Transverse colon (tissue), 4 donors: Measurements from ENCODE around the gene ZC3H12C.

ENCODE experiments used
- POLR2A ChIP-seq: fragments of 450-650 bp; IDR thresholded peaks from one replicate; pipeline ENCODE4 v1.6.1; 2016; ENCODE audit warnings: antibody characterized with exemption, mild to moderate bottlenecking, moderate library complexity
- POLR2AphosphoS5 ChIP-seq, 3 donors: sonication (generic); formaldehyde crosslinking; IDR thresholded peaks; one replicate each; pipeline ENCODE4 v1.6.1; 2016; ENCODE audit warnings: antibody characterized with exemption in 3 of 3
- TF ChIP-seq, protein P1 (sequence below), 5 experiments: fragments of 200-600 bp in 3 of 5; fragments of 450-650 bp in 2 of 5; sonication (generic) in 3 of 5; IDR thresholded peaks; 1 replicate in 2 of 5; 2 replicates in 3 of 5; pipeline ENCODE4 v1.5.1; 2016 to 2017; ENCODE audit warnings: antibody characterized with exemption in 5 of 5, inconsistent platforms in 3 of 5, mild to moderate bottlenecking in 2 of 5, moderate library complexity in 1 of 5

GRCh38 chr11:110198031-110198729 is 105.0 kb downstream of the ZC3H12C start:
- TF ChIP-seq, protein P1, sequence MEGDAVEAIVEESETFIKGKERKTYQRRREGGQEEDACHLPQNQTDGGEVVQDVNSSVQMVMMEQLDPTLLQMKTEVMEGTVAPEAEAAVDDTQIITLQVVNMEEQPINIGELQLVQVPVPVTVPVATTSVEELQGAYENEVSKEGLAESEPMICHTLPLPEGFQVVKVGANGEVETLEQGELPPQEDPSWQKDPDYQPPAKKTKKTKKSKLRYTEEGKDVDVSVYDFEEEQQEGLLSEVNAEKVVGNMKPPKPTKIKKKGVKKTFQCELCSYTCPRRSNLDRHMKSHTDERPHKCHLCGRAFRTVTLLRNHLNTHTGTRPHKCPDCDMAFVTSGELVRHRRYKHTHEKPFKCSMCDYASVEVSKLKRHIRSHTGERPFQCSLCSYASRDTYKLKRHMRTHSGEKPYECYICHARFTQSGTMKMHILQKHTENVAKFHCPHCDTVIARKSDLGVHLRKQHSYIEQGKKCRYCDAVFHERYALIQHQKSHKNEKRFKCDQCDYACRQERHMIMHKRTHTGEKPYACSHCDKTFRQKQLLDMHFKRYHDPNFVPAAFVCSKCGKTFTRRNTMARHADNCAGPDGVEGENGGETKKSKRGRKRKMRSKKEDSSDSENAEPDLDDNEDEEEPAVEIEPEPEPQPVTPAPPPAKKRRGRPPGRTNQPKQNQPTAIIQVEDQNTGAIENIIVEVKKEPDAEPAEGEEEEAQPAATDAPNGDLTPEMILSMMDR (IDR thresholded peaks at IDR 0.05), result no peak
- TF ChIP-seq POLR2A (no peak), POLR2AphosphoS5 (IDR thresholded peaks at IDR 0.05) (no peak)
